Hepatocyte (in vitro differentiated cells): Measurements from ENCODE around the gene RAB3IL1.

Source experiments
- CTCF ChIP-seq: fragments of 200-600 bp; sonication (generic); IDR thresholded peaks from 2 replicates; pipeline ENCODE4 v1.5.1; 2016; ENCODE audit warnings: antibody characterized with exemption, mild to moderate bottlenecking; ENCODE audit not compliant: poor library complexity
- EZH2 ChIP-seq: fragments of 200-600 bp; sonication (generic); IDR thresholded peaks from 2 replicates; pipeline ENCODE4 v1.6.1; 2016; ENCODE audit warnings: antibody characterized with exemption, mild to moderate bottlenecking, borderline replicate concordance

DNA sequence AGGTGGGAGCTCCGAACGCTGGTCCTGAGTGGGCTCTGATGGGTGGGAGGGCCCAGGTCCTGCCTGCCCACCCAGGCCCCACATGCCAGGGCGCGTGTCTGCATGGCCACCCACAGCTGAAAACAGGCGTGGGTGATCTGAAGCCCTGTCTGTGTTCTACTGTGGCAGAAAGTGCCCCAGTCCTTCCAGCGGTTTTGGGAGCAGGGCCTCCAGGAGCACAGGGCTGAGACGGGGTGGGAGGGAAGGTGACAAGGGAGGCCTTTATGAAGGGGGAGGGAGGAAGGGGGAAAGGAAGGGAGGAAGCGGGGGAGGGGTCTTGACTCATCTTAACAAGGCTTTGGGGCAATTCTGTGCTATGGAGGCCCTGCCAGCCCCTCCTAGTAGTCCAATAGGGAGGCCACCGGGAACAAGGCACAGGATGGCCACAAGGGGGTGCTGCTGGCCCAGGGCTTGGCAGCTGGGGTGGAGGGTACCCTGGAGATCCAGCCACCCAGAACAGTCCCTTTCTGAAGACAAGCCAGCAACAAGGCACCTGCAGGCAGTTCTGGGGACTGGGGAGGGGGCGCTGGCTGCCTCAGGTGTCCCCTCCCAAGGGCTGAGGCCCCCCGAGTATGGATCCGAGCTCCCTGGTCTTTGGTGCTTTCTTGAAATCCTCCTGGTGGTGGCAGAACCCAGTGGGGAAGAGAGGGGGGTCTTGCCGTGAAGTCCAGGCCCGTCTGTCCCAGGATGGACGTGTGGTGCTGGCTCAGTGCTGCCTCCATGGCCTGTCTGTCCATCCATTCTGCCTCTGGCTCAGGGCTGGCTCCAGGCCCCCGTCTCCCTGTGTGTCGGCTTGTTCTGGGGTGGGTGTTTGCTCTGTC lies 19.7 kb downstream of the RAB3IL1 start:
- TF ChIP-seq CTCF = peak; percentile 90
- no peak for TF ChIP-seq EZH2
